ENCODE results near the gene RIPOR2.
"Not testable (repeated sequence)": the region's sequence is repeated elsewhere in the genome, so short reads cannot be mapped to it uniquely, and the experiment has no call there.

The RIPOR2 gene

GRCh38 chr6:24761193-24761835 is 174.4 kb downstream of the RIPOR2 start:
- no peaks in the 10 kb centered on the region for H3K4me1 ChIP-seq (ENCODE audit: control insufficient read depth in 2 of 2, insufficient read depth in 2 of 2, low read length in 2 of 2)
- no peaks in the 10 kb centered on the region for H3K27me3 ChIP-seq (ENCODE audit: control insufficient read depth in 2 of 2, insufficient read depth in 2 of 2, low read length in 2 of 2)
- H3K9me3 ChIP-seq (ENCODE audit: control insufficient read depth in 2 of 2, low read length in 2 of 2): no peaks in the 10 kb centered on the region
- no peak overlapping the region for H3K27ac ChIP-seq (ENCODE audit: low read depth in 2 of 2, low read length in 2 of 2)
- no peak overlapping the region for H3K9ac ChIP-seq (ENCODE audit: low read depth in 1 of 2, low read length in 2 of 2)
- no peak overlapping the region for H3K4me3 ChIP-seq (ENCODE audit: low read length in 2 of 2)
- no peaks in the 10 kb centered on the region for H3K36me3 ChIP-seq (ENCODE audit: control insufficient read depth in 2 of 2, insufficient read depth in 2 of 2, low read length in 2 of 2)

- H3K36me3 ChIP-seq (ENCODE audit: control insufficient read depth in 2 of 2, insufficient read depth in 2 of 2, low read length in 2 of 2): no peaks in the 10 kb centered on the region
- no peak overlapping the region for H3K4me3 ChIP-seq (ENCODE audit: low read length in 2 of 2)
- H3K4me1 ChIP-seq (ENCODE audit: control insufficient read depth in 2 of 2, insufficient read depth in 2 of 2, low read length in 2 of 2): no peaks in the 10 kb centered on the region
- H3K27me3 ChIP-seq (ENCODE audit: control insufficient read depth in 2 of 2, insufficient read depth in 2 of 2, low read length in 2 of 2): no peaks in the 10 kb centered on the region
- H3K9ac ChIP-seq (ENCODE audit: low read depth in 1 of 2, low read length in 2 of 2): no peak overlapping the region
- H3K27ac ChIP-seq (ENCODE audit: low read depth in 2 of 2, low read length in 2 of 2): no peak overlapping the region
- no peaks in the 10 kb centered on the region for H3K9me3 ChIP-seq (ENCODE audit: control insufficient read depth in 2 of 2, low read length in 2 of 2)
Observed at GRCh38 chr6:24760210-24760609, 175.6 kb downstream of the RIPOR2 start.

DNA sequence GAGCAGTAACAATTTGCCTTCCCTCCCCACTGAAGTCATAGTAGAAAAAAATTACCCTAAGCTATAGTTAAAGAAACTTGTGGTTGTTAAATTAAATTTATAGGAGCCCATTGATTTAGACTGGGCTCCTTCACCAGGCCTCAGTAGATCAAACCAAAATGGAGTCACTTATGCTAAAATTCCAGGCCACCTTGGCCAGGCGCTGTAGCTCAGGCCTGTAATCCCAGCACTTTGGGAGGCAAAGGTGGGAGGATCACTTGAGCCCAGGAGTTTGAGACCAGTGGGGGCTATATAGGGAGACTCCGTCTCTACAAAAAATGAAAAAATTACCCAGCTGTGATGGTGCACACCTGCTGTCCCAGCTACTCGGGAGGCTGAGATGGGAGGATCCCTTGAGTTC is 176.0 kb downstream of the RIPOR2 start:
- Histone ChIP-seq H3K27me3 (ENCODE audit: control insufficient read depth in 2 of 2, insufficient read depth in 2 of 2, low read length in 2 of 2) (no peaks in the 10 kb centered on the region), H3K27ac (ENCODE audit: low read depth in 2 of 2, low read length in 2 of 2) (no peak overlapping the region), H3K4me3 (ENCODE audit: low read length in 2 of 2) (no peak overlapping the region), H3K9ac (ENCODE audit: low read depth in 1 of 2, low read length in 2 of 2) (no peak overlapping the region), H3K36me3 (ENCODE audit: control insufficient read depth in 2 of 2, insufficient read depth in 2 of 2, low read length in 2 of 2) (no peaks in the 10 kb centered on the region), H3K4me1 (ENCODE audit: control insufficient read depth in 2 of 2, insufficient read depth in 2 of 2, low read length in 2 of 2) (no peaks in the 10 kb centered on the region), H3K9me3 (ENCODE audit: control insufficient read depth in 2 of 2, low read length in 2 of 2) (no peaks in the 10 kb centered on the region)

- Histone ChIP-seq H3K36me3 (ENCODE audit: control insufficient read depth in 2 of 2, insufficient read depth in 2 of 2, low read length in 2 of 2) (no peaks in the 10 kb centered on the region), H3K4me1 (ENCODE audit: control insufficient read depth in 2 of 2, insufficient read depth in 2 of 2, low read length in 2 of 2) (no peaks in the 10 kb centered on the region), H3K27ac (ENCODE audit: low read depth in 2 of 2, low read length in 2 of 2) (no peak overlapping the region), H3K4me3 (ENCODE audit: low read length in 2 of 2) (no peak overlapping the region), H3K9me3 (ENCODE audit: control insufficient read depth in 2 of 2, low read length in 2 of 2) (no peaks in the 10 kb centered on the region), H3K9ac (ENCODE audit: low read depth in 1 of 2, low read length in 2 of 2) (no peak overlapping the region), H3K27me3 (ENCODE audit: control insufficient read depth in 2 of 2, insufficient read depth in 2 of 2, low read length in 2 of 2) (no peaks in the 10 kb centered on the region)
Observed at GRCh38 chr6:24757611-24758010, 178.1 kb downstream of the RIPOR2 start.

GRCh38 chr6:24755279-24755678 is 180.5 kb downstream of the RIPOR2 start:
- Histone ChIP-seq H3K9ac (ENCODE audit: low read depth in 1 of 2, low read length in 2 of 2) (no peak overlapping the region), H3K27ac (ENCODE audit: low read depth in 2 of 2, low read length in 2 of 2) (no peak overlapping the region), H3K36me3 (ENCODE audit: control insufficient read depth in 2 of 2, insufficient read depth in 2 of 2, low read length in 2 of 2) (no peaks in the 10 kb centered on the region), H3K9me3 (ENCODE audit: control insufficient read depth in 2 of 2, low read length in 2 of 2) (no peaks in the 10 kb centered on the region), H3K4me1 (ENCODE audit: control insufficient read depth in 2 of 2, insufficient read depth in 2 of 2, low read length in 2 of 2) (no peaks in the 10 kb centered on the region), H3K27me3 (ENCODE audit: control insufficient read depth in 2 of 2, insufficient read depth in 2 of 2, low read length in 2 of 2) (no peaks in the 10 kb centered on the region), H3K4me3 (ENCODE audit: low read length in 2 of 2) (no peak overlapping the region)

DNA sequence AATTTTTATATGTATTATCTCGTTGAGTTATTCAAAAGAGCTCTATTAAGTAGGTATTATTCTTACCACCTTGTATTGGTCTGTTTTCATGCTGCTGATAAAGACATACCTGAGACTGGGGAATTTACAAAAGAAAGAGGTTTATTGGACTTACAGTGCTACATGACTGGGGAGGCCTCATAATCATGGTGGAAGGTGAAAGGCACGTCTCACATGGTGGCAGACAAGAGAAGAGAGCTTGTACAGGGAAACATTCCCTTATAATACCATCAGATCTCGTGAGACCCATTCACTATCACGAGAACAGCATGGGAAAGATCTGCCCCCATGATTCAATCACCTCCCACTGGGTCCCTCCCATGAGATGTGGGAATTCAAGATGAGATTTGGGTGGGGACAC is 181.4 kb downstream of the RIPOR2 start:
- H3K4me3 ChIP-seq (ENCODE audit: low read length in 2 of 2); H3K36me3 ChIP-seq (ENCODE audit: control insufficient read depth in 2 of 2, insufficient read depth in 2 of 2, low read length in 2 of 2); H3K9me3 ChIP-seq (ENCODE audit: control insufficient read depth in 2 of 2, low read length in 2 of 2); H3K27me3 ChIP-seq (ENCODE audit: control insufficient read depth in 2 of 2, insufficient read depth in 2 of 2, low read length in 2 of 2); H3K9ac ChIP-seq (ENCODE audit: low read depth in 1 of 2, low read length in 2 of 2); H3K27ac ChIP-seq (ENCODE audit: low read depth in 2 of 2, low read length in 2 of 2); H3K4me1 ChIP-seq (ENCODE audit: control insufficient read depth in 2 of 2, insufficient read depth in 2 of 2, low read length in 2 of 2): not testable (repeated sequence)

Data from mucosa of rectum (tissue), 2 donors.